ENCODE results near the gene PLCH2. TPM values are rescaled to one million over a fixed set of nuclear protein-coding genes. Genes with fewer than 3 reads are reported as not detected.

The PLCH2 gene
- total and polyA plus RNA-seq, 4 donors = 0.33 to 1.3 (median 1.0) TPM; not detected in 1

- no peak for TF ChIP-seq HNF4A (conservative IDR thresholded peaks at IDR 0.05)
- TF ChIP-seq GABPA (IDR thresholded peaks at IDR 0.05 in 1 of 2, conservative IDR thresholded peaks at IDR 0.05 in 1 of 2) = no peak
- no peak for TF ChIP-seq SP1 (IDR thresholded peaks at IDR 0.05)
Measured at GRCh38 chr1:2427051-2427450, 49.0 kb upstream of the PLCH2 start (continued).

- Histone ChIP-seq H3K4me3 (ENCODE audit: low read depth in 1 of 3, low read length in 3 of 3) (no peak overlapping the region), H3K9ac (ENCODE audit: low read depth in 1 of 2, low read length in 2 of 2) (no peak overlapping the region), H3K9me3 (ENCODE audit: control insufficient read depth in 4 of 4, low read length in 3 of 4) (peaks cover 0 to 6% (median 2%) of the 10 kb centered on the region in 4 donors), H3K36me3 (ENCODE audit: control insufficient read depth in 4 of 4, insufficient read depth in 3 of 4, low read depth in 1 of 4, low read length in 3 of 4) (no peaks in the 10 kb centered on the region), H3K4me1 (ENCODE audit: control insufficient read depth in 4 of 4, insufficient read depth in 4 of 4, low read length in 3 of 4) (no peaks in the 10 kb centered on the region), H3K27me3 (ENCODE audit: control insufficient read depth in 4 of 4, insufficient read depth in 4 of 4, low read length in 3 of 4) (no peaks in the 10 kb centered on the region), H3K27ac (ENCODE audit: low read depth in 1 of 2, low read length in 2 of 2) (no peak overlapping the region)
- DNase-seq (ENCODE audit: low spot score) = no peak
- WGBS = 55% methylated on average over 10 of the region's 10 CpGs
- TF ChIP-seq CTCF (IDR thresholded peaks at IDR 0.05; ENCODE audit: low read depth, low read length, missing input control) (no peak), HNF4G (IDR thresholded peaks at IDR 0.05) (no peak)
Measured at GRCh38 chr1:2427976-2428375, 48.1 kb upstream of the PLCH2 start.

GRCh38 chr1:2428490-2428889, 47.6 kb upstream of the PLCH2 start:
- no peak for TF ChIP-seq SP1 (IDR thresholded peaks at IDR 0.05)
- TF ChIP-seq YY1 (IDR thresholded peaks at IDR 0.05) = no peak
- TF ChIP-seq TAF1 (conservative IDR thresholded peaks at IDR 0.05) = no peak
- TF ChIP-seq FOXA2 (IDR thresholded peaks at IDR 0.05) = no peak
- no peak for TF ChIP-seq REST (IDR thresholded peaks at IDR 0.05)
- TF ChIP-seq NR2F2 (IDR thresholded peaks at IDR 0.05) = no peak
- TF ChIP-seq ZBTB33 (IDR thresholded peaks at IDR 0.05) = no peak
- H3K27ac ChIP-seq (ENCODE audit: low read depth in 1 of 2, low read length in 2 of 2) = no peak overlapping the region
- no peaks in the 10 kb centered on the region for H3K36me3 ChIP-seq (ENCODE audit: control insufficient read depth in 4 of 4, insufficient read depth in 3 of 4, low read depth in 1 of 4, low read length in 3 of 4)
- H3K9me3 ChIP-seq (ENCODE audit: control insufficient read depth in 4 of 4, low read length in 3 of 4) = peaks cover 0 to 1% (median under 1%) of the 10 kb centered on the region in 4 donors
- WGBS = 96% methylated on average over 28 of the region's 28 CpGs
- no peaks in the 10 kb centered on the region for H3K4me1 ChIP-seq (ENCODE audit: control insufficient read depth in 4 of 4, insufficient read depth in 4 of 4, low read length in 3 of 4)
- no peak for DNase-seq (ENCODE audit: low spot score)
- no peak overlapping the region for H3K4me3 ChIP-seq (ENCODE audit: low read depth in 1 of 3, low read length in 3 of 3)
- H3K27me3 ChIP-seq (ENCODE audit: control insufficient read depth in 4 of 4, insufficient read depth in 4 of 4, low read length in 3 of 4) = no peaks in the 10 kb centered on the region
- H3K9ac ChIP-seq (ENCODE audit: low read depth in 1 of 2, low read length in 2 of 2) = no peak overlapping the region

Data from liver (tissue), 9 donors.